HG03280 (cell line): ENCODE measurements around the gene RBM5.

ENCODE experiments used
- ATAC-seq: cut with Tn5 transposase; IDR thresholded peaks from one replicate; pipeline ENCODE4 v1.9.1; 2021; ENCODE audit warnings: mild to moderate bottlenecking, moderate library complexity; ENCODE audit not compliant: unreplicated experiment

RBM5 gene

DNA sequence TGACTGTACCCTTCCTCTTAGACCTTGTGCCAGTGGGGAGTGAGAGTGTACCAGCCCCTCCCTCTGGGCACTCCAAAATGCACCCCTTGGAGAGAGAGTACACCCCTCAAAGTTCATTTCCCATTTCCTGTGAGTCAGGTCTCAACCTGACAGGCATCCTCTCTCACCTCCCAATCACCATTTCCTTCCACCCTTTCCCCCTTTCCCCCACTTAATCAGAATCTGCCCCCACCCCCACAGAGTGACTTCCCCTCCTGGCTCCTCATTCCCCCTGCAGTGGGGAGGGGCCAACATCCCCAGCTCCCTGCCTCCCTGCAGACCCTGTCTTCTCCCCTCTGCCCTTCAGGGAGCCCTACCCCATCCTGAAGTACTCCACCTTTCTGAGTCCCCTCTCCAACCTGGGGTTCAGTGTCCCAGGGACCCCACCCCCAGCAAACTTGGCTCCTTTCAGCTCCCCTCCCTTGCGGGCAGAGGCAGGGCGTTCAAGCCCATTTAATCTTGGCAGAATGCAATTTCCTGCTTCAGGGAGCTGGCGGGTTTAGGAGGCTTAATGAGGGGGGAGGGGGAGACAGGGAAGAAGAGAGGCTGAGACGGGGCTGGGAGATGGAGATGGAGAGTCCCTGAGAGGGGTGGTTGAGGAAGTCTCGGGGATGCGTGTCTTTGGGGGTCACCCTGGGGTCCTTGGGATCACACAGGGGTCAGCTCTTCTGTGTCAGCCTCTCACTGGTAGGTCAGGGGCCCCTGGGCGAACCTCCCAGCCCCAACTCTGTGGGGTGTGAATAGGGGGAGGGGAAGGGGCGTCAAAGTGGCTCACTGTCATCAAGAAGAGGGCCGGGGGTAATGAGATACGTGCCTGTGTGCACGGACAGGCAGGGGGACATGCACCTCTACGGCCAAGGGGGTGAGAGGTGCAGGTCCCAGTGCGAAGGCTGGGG is 49.8 kb downstream of the RBM5 start:
- no peak for ATAC-seq

- ATAC-seq, result no peak
Measured at GRCh38 chr3:50139308-50139707, 50.6 kb downstream of the RBM5 start.

DNA sequence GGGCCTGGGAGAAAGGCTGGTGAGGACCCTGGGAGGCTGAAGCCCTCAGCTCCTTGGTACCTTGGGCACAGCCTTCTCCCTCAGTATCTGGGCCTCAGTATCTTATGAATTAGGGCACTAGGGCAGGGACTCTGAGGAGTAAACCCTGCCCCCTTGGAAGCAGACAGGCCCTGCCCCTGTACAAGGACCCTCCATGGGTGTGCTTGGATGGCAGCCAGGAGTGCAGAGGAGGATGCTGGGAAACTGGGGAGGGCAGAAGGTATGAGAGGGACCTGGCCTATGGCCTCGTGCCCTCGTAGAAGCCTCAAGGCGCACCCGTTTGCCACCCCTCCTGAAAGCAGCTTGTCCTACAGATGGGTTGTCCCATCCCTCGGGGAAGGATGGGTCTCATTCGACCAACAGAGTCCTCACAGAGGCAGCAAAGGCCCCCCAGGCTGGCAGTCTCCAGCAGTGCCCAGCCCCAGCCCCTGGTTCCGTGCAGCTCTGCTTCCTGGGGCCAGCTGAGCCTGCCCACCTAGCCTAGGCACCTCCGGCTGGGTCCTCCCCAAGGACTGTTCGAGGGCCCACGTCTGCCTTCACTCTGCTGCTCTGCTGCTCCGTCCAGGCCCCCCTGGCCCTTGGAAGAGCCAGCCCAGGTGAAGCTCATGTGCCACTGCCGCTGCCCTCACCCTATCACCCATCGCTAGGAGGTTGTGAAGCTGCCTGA is 51.2 kb downstream of the RBM5 start:
- ATAC-seq, result no peak

DNA sequence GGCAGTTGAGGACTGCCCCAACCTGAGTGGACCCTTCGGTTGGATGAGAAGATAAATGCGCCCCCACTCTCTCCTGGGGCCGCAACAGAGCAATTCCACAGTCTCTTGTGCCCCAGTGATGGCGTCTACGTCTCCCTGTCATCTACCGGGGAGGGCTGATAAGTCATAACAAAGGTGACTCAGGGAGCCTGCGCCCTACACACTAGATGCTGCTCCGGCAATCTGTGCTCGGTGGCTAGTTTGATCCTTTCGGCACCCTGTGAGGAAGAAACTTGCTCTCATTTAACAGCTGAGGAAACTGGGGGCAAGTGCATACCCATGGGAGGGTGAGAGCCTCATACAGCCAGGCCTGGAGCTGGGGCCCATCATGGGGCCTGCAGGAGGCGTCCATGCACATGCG is 52.3 kb downstream of the RBM5 start:
- ATAC-seq, result no peak

- no peak for ATAC-seq
Measured at GRCh38 chr3:50146316-50146901, 57.7 kb downstream of the RBM5 start.

DNA sequence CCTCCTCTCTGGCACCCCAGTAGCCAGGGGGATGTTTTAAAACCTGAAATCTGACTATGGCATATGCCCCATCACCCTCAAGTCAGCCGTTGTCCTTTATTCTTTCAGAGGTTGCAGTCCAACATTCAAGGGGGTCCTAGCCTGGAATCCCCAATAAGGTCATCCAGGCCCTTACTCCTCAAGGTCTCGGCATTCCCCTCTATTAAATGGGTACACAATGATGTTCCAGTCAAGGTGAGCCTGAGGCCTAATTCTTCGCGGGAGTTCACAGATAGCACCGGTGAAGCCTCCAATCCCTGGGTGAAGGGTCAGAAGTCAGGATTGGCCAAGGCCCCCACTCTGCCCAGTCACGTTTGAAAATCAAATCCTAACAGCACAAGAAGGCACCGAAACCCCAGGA is 58.3 kb downstream of the RBM5 start:
- ATAC-seq, result no peak

DNA sequence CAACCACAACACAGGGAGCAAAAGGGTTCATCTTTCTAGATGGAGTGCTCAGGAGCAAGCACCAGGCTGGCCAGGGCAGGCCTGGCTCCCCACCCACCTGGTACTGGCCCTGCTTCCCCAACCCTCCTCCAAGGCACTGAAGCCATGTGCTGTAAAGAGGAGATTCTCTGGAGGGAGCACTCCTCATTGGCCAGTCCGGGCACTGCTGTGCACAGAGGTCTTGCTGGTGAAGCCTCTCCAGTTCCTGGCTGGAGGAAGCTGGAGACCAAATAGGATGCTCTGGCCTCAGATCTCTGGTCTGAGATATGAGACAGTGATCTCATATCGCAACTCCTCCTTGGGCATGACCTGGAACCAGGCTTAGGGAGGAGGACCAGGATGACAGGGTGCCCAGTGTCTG is 58.7 kb downstream of the RBM5 start:
- no peak for ATAC-seq

- ATAC-seq, result no peak
Measured at GRCh38 chr3:50147861-50148260, 59.1 kb downstream of the RBM5 start.

DNA sequence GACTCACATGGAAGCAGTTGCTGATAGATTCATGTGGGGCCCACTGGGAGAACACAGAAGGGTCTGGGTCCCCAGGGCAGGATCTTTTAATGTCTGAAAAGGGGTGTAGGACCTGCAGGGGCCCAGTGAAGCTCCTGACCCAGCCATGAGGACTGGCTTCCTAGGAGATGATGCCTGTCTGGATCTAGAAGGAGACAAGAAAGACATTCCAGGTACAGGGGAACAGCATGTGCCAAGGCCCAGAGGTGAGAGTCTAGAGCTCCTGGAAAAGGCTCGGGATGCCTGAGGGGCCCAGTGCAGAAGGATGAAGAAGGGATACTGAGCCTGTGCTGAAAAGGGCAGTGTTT is 61.7 kb downstream of the RBM5 start:
- ATAC-seq, result no peak

DNA sequence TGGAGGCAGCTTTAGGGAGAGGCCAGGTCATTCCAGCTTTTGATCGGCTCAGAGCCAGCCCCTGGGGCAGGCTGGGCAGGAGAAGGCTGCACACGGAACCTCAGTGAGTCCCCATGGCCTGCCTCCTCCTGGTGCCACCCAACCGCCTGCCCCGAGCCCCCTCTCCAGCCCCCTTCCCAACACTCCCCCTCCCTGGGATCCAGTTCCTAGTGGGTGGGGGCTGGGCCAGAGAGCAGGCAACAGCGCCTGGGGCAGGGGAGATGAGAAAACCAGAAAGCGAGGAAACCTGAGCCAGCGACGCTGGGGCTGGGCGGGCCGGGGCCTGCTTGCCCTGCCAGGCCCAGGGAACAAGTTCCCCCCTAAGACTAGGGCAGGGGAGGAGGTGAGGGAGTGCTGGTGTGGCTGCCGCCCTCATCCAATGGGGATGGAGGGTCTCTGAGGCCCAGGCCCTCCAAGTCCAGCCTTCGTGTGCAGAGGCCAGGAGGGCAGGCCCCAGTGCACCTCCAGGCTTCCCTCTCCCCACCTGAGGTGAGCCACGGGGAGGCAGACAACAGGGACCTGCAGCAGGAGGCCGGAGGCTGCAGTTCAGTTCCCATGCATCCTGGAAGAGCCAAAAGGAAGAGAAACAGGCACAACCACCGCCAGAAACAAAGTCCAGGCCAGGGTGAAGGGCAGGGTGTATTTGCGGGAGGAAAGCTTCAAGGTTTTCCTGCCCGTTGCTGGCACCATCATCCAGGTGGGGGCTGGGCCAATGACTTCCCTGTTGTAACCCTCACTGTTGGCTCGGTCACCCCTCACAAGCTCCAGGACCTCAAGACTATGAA is 62.4 kb downstream of the RBM5 start:
- ATAC-seq, result no peak

DNA sequence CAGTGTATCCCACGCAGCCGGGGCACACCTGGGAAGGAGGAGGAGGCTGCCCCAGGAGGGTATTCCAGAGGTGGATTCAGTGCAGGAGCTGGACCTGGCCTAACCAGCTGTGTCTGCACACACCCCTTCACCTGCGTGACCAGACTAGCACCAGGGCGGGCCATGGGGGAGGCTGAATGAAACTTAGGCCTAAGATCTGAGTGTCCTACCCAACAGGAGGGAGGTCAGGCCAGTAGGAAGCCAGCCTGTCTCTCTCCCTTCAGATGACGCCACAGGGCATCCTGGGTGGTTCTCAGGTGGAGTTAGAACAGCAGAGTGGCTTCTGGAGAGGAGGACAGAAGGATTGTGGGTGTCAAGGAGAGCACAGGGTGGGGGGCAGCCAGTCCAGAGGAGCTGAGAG is 63.0 kb downstream of the RBM5 start:
- no peak for ATAC-seq

DNA sequence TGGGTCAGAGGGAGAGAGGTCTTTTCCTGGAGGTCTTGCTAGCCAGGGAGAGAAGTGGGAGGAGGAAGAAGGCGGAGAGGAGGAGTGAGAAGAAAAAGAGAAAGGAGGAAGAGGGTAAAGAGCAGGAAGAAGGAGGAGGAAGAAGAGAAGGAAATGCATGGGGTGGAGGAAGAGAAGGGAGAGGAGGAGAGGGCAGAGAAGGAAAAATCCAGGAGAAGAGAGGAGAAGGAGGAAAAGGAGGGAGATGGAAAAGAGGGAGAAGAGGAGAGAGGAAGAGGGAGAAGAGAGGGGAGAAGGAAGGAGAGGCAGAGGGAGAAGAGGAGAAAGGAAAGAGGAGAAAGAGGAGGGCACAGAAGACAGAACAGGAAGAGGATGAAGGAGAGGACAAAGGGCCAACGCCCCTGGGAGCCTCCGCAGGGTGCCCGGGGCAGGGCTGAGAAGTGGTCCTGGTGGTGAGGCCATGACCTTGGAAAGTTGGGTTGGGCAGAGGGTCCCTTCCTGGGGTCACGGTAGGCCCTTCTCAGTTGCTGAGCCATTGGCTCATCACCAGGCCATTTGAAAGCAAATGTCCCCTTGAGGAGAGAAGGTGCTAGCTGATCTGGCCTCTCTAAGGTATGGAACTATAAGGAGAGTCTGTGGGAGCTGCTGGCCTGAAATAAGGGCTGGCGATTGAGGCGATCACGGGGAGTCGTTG is 65.2 kb downstream of the RBM5 start:
- no peak for ATAC-seq

GRCh38 chr3:50154476-50154839 is 65.7 kb downstream of the RBM5 start:
- ATAC-seq, result peak; percentile 15

- peak; percentile 71 for ATAC-seq
Measured at GRCh38 chr3:50154840-50155490, 66.2 kb downstream of the RBM5 start, which contains the start of gene SEMA3F. TSS of gene SEMA3F (plus strand) at chr3:50155324. CDS start at chr3:50159623, 4,299 bp downstream.

DNA sequence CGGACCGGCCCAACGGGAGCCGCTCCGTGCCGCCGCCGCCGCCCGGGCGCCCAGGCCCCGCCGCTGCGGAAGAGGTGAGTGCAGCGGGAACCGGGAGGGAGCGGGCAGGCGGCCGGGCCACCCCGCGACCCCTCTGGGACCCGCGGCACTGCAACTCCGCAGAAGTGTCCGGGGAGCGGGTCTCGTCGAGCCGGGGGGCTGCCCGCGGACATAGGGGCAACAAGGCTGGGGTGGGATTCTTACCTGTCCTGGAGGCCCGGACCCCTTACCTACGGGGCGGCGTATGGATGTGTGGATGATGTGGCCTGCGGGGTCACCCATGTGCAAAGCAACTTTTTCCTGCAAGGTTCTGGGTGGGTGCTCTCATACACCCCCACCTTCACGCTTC is 66.8 kb downstream of the RBM5 start:
- no peak for ATAC-seq

- ATAC-seq, result no peak
Measured at GRCh38 chr3:50155891-50156290, 67.2 kb downstream of the RBM5 start.

DNA sequence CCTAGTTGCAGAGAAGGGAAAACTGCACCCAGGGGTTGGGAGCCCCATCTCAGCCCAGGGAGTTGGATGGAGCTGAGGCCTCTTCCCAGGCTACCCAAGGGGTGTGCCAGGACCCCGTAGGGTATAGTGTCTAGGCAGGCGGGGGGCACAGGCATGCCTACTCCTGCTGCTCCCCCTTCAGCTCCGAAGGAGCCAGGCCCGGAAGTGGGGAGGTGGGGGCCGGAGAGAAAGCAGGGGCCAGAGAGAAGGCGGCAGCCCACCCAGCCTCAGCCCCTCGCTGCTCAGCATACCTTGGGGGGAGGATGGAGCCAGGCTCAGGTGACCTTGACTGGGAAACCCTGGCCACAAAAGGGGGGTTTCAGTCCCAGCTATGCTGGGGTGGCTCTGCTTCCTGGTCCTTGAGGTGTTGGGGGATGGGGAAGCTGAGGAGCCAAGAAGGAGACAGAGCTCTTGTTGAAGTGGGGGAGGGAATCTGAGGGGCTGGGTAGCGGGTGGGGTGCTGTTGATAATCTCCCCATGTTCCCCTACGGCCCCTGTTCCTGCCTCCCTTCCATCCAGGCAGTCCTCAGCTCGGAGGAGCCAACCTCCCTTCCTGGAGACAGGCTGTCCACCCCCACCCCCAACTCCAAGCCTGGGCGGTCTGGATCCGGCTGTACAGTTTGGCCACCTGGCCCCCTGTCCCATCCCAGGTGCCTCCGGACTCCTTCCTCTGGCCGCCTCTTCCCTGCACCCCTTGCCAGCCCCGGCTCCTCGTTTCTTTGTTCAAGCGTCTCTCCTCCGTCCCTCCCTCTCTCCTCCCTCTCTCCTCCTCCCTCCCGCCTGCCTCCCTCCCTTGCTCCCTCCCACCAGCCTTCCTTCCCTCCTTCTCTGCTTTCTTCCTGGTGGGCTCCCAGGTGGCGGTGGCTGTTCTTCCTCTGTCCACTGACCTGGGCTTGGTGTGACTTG is 68.1 kb downstream of the RBM5 start:
- no peak for ATAC-seq

GRCh38 chr3:50157827-50158529 is 69.3 kb downstream of the RBM5 start:
- no peak for ATAC-seq
